Osteoblast (primary cell): ENCODE data around the gene TULP4. TPM values are rescaled to one million over a fixed set of nuclear protein-coding genes. Genes with fewer than 3 reads are reported as not detected.
A peak's percentile ranks its signal among the peaks of the same experiment; 100 is the strongest.

Experiments
- DNase-seq: peaks from one replicate; pipeline ENCODE4 v3.0.0; 2011; ENCODE audit warnings: low spot score, mixed read lengths; ENCODE audit not compliant: insufficient read length; ENCODE audit errors: missing footprints
- H2AFZ ChIP-seq: 2 replicates; pipeline ENCODE4 v1.6.0; 2011; ENCODE audit warnings: mild to moderate bottlenecking, low read length
- H3K27ac ChIP-seq: 2 replicates; pipeline ENCODE4 v1.5.1; 2011; ENCODE audit warnings: mild to moderate bottlenecking, low read depth, low read length, moderate library complexity
- H3K27me3 ChIP-seq: 2 replicates; pipeline ENCODE4 v1.6.0; 2012; ENCODE audit warnings: mild to moderate bottlenecking, control low read depth, inconsistent platforms, low read length, moderate library complexity; ENCODE audit not compliant: insufficient read depth
- H3K36me3 ChIP-seq: 2 replicates; pipeline ENCODE4 v1.5.1; 2011; ENCODE audit warnings: mild to moderate bottlenecking, low read length, control low read depth, moderate library complexity; ENCODE audit not compliant: insufficient read depth
- H3K4me1 ChIP-seq: 2 replicates; pipeline ENCODE4 v1.5.1; 2011; ENCODE audit warnings: mild to moderate bottlenecking, low read length, control low read depth, moderate library complexity; ENCODE audit not compliant: insufficient read depth
- H3K4me2 ChIP-seq: 2 replicates; pipeline ENCODE4 v1.6.0; 2011; ENCODE audit warnings: mild to moderate bottlenecking, low read length; ENCODE audit not compliant: insufficient read depth
- H3K4me3 ChIP-seq: fragments of 200-600 bp; sonication (generic); 3 replicates; pipeline ENCODE4 v1.5.1; 2012; ENCODE audit warnings: mild to moderate bottlenecking, low read length, inconsistent platforms; ENCODE audit not compliant: insufficient read depth
- H3K79me2 ChIP-seq: 2 replicates; pipeline ENCODE4 v1.6.0; 2012; ENCODE audit warnings: mild to moderate bottlenecking, low read length, control low read depth, inconsistent platforms; ENCODE audit not compliant: insufficient read depth
- H3K9me3 ChIP-seq: 2 replicates; pipeline ENCODE4 v1.5.1; 2011; ENCODE audit warnings: low read depth, low read length, control low read depth
- H4K20me1 ChIP-seq: 2 replicates; pipeline ENCODE4 v1.6.0; 2012; ENCODE audit warnings: mild to moderate bottlenecking, low read length, control low read depth; ENCODE audit not compliant: insufficient read depth
- total RNA-seq: library from RNA; depleted of rRNA; stranded (reverse); fragments of >200 nt; gene quantifications from 2 replicates; pipeline ENCODE4 v1.2.3, GENCODE V29; 2012
- TF ChIP-seq, protein P1 (sequence below): IDR thresholded peaks from 2 replicates; pipeline ENCODE4 v1.5.1; 2011; ENCODE audit warnings: mild to moderate bottlenecking, low read depth, low read length, moderate library complexity; ENCODE audit errors: extremely low read depth

Gene TULP4
- total RNA-seq, 1 donor = 172 TPM

DNA sequence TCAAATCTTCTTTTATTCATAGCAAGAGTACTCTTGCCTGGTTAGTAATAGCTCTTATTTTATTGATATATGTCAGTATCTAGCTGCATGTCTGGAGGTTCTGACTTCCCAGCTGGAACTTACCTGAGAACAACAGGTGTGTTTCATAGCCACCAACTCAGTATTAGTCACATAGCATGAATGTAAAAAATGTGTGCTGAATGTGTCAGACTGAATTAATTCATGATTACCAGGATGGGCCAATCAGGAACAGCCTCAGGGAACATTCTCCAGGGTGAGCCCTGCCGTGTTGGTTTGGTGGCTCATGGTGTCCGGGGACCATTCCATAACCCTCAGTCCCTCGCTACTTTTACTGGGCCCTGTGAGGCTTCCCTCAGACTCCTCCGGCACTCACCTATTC, 99.7 kb downstream of the TULP4 start:
- Histone ChIP-seq H3K4me3 (no peak overlapping the region), H3K9me3 (no peaks in the 10 kb centered on the region), H3K27ac (no peak overlapping the region), H2AFZ (no peak overlapping the region), H3K4me2 (no peak overlapping the region), H3K36me3 (no peaks in the 10 kb centered on the region), H3K79me2 (peaks cover 18% of the 10 kb centered on the region), H3K27me3 (no peaks in the 10 kb centered on the region), H4K20me1 (peaks cover 7% of the 10 kb centered on the region), H3K4me1 (peaks cover 22% of the 10 kb centered on the region)
- TF ChIP-seq, protein P1, sequence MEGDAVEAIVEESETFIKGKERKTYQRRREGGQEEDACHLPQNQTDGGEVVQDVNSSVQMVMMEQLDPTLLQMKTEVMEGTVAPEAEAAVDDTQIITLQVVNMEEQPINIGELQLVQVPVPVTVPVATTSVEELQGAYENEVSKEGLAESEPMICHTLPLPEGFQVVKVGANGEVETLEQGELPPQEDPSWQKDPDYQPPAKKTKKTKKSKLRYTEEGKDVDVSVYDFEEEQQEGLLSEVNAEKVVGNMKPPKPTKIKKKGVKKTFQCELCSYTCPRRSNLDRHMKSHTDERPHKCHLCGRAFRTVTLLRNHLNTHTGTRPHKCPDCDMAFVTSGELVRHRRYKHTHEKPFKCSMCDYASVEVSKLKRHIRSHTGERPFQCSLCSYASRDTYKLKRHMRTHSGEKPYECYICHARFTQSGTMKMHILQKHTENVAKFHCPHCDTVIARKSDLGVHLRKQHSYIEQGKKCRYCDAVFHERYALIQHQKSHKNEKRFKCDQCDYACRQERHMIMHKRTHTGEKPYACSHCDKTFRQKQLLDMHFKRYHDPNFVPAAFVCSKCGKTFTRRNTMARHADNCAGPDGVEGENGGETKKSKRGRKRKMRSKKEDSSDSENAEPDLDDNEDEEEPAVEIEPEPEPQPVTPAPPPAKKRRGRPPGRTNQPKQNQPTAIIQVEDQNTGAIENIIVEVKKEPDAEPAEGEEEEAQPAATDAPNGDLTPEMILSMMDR = no peak
- DNase-seq = no peak

DNA sequence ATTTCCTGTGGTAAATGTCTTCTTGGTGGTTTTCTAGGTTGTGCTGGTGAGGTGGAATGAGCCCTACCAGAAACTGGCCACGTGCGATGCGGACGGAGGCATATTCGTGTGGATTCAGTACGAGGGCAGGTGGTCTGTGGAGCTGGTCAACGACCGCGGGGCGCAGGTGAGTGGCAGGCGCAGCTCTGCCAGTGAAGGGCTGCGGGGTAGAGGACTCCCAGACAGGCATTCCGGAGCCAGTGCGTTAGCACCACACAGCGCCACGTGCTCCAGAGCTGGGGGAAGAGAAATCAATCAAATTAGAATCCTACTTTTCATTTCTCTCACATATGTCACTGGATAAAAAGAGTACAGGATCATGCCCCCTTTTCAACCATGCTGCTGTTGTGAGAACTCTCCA, 100.8 kb downstream of the TULP4 start:
- H3K79me2 ChIP-seq = peaks cover 17% of the 10 kb centered on the region
- H2AFZ ChIP-seq = no peak overlapping the region
- no peak for DNase-seq
- TF ChIP-seq, protein P1 = no peak
- no peak overlapping the region for H3K27ac ChIP-seq
- H3K4me1 ChIP-seq = peaks cover 30% of the 10 kb centered on the region
- H3K36me3 ChIP-seq = no peaks in the 10 kb centered on the region
- no peaks in the 10 kb centered on the region for H3K27me3 ChIP-seq
- no peaks in the 10 kb centered on the region for H3K9me3 ChIP-seq
- H4K20me1 ChIP-seq = peaks cover 7% of the 10 kb centered on the region
- H3K4me2 ChIP-seq = no peak overlapping the region
- H3K4me3 ChIP-seq = no peak overlapping the region

DNA sequence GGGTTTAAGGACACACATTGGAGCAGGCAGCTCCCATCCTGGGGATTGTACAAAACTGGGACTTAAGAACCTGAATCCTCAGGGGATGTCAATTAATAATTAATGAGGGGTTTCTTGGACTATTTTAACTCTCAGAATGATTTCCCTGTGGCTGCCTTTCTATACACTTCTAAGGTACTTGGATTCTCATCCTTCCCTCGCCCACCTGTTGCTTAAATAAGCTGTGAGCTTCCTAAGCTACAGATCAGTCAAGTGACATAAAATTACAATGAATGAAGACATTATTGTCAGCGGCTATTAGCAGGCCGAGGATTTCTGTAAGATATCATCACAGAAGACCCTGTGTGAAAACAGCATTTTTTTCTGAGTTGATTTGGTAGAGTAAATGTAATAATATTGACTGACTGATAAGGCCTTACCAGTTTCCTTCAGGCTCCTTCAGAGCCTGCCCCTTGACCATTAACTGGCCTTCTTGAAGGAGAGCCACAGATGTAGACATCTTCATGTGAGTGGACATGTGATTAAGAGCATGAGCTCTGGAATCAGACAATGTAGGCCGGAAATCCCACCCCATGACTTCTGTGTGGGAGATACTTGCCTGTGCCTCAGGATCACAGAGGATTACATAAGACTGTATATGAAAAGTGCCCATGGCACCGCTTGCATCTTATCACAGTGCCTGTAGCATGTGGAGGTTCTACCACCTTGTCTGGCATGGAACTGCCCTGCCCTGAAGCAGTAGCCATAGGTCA, 101.7 kb downstream of the TULP4 start:
- Histone ChIP-seq H3K36me3 (no peaks in the 10 kb centered on the region), H3K27me3 (no peaks in the 10 kb centered on the region), H4K20me1 (peaks cover 2% of the 10 kb centered on the region), H3K79me2 (peaks cover 16% of the 10 kb centered on the region), H3K4me2 (no peak overlapping the region), H3K4me3 (no peak overlapping the region), H3K4me1 (peaks cover 21% of the 10 kb centered on the region), H3K9me3 (no peaks in the 10 kb centered on the region), H3K27ac (peak overlapping the region; percentile 63), H2AFZ (no peak overlapping the region)
- TF ChIP-seq, protein P1 = no peak
- DNase-seq = no peak

DNA sequence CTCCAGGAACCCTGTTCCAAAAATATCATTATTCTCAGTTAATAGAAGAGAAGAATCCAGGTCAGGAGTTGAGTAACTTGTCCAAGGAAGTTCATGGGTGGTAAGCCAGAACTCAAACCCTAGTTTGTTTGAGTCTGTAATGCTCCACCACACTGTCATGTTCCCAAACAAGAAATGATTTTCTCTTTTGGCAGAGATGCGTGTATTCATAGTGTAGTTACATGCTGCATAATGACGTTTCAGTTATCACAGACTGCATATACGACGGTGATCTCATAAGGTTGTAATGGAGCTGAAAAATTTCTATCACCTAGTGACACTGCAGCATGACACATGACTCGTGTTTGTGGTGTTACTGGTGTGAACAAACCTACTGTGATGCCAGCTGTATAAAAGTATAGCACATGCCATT, 102.6 kb downstream of the TULP4 start:
- DNase-seq = peak; percentile 70
- peak overlapping the region; percentile 63 for H3K27ac ChIP-seq

More for the DNA sequence above, 102.6 kb downstream of the TULP4 start:
- Histone ChIP-seq H3K36me3 (no peaks in the 10 kb centered on the region), H3K27me3 (no peaks in the 10 kb centered on the region), H3K79me2 (peaks cover 16% of the 10 kb centered on the region), H3K4me1 (peaks cover 17% of the 10 kb centered on the region), H2AFZ (no peak overlapping the region), H3K9me3 (no peaks in the 10 kb centered on the region), H3K4me2 (no peak overlapping the region), H4K20me1 (no peaks in the 10 kb centered on the region), H3K4me3 (no peak overlapping the region)
- TF ChIP-seq, protein P1 = no peak
